H1 (cell line): Measurements from ENCODE around the gene TMTC2. TPM values are rescaled to one million over a fixed set of nuclear protein-coding genes. Genes with fewer than 3 reads are reported as not detected.

ENCODE experiments used
- CTCF ChIA-PET: fragments of 300-600 bp; sonication (Branson Sonifier 250); formaldehyde crosslinking; loops from one replicate; lab custom pipeline; 2021; ENCODE audit not compliant: partially characterized antibody; lab: Charles Lee
- POLR2A ChIA-PET: fragments of 300-600 bp; sonication (Branson Sonifier 250); formaldehyde crosslinking; loops from one replicate; lab custom pipeline; 2021; ENCODE audit warnings: inconsistent platforms; ENCODE audit not compliant: partially characterized antibody; lab: Charles Lee
- DNase-seq, 2 experiments: peaks; one replicate each; pipeline versions ENCODE4 v3.0.0 to v3.0.0-alpha.2; 2010 to 2022; ENCODE audit warnings: low spot score in 2 of 2, low read depth in 1 of 2, mixed read lengths in 1 of 2
- FAIRE-seq: peaks from 2 replicates; lab custom pipeline; 2011; peaks lifted over from hg19 to GRCh38; lab: Jason Lieb, UNC
- H2AFZ ChIP-seq: 2 replicates; pipeline ENCODE4 v1.8.1; 2012; ENCODE audit warnings: low read length, inconsistent platforms
- H2AK5ac ChIP-seq: 2 replicates; pipeline ENCODE4 v1.6.1; 2013; ENCODE audit warnings: low read depth, low read length
- H2BK120ac ChIP-seq: replicated peaks from 2 replicates; pipeline ENCODE3; 2013; ENCODE audit warnings: low read depth, low read length, inconsistent platforms
- H2BK12ac ChIP-seq: 2 replicates; pipeline ENCODE4 v1.6.1; 2013; ENCODE audit warnings: low read depth, low read length
- H2BK15ac ChIP-seq: 2 replicates; pipeline ENCODE4 v1.6.1; 2013; ENCODE audit warnings: low read length
- H2BK20ac ChIP-seq: 2 replicates; pipeline ENCODE4 v1.6.1; 2013; ENCODE audit warnings: low read length
- H2BK5ac ChIP-seq: 2 replicates; pipeline ENCODE4 v1.6.1; 2013; ENCODE audit warnings: low read depth, low read length
- H3K14ac ChIP-seq: 2 replicates; pipeline ENCODE4 v1.6.1; 2013; ENCODE audit warnings: inconsistent platforms; ENCODE audit not compliant: insufficient read length
- H3K18ac ChIP-seq: 2 replicates; pipeline ENCODE4 v1.6.1; 2013; ENCODE audit warnings: low read length; ENCODE audit errors: extremely low read depth
- H3K23ac ChIP-seq: 2 replicates; pipeline ENCODE4 v1.6.1; 2013; ENCODE audit warnings: inconsistent platforms; ENCODE audit not compliant: insufficient read length
- H3K23me2 ChIP-seq: 2 replicates; pipeline ENCODE4 v1.6.1; 2013; ENCODE audit warnings: low read depth, low read length
- H3K27ac ChIP-seq: 2 replicates; pipeline ENCODE4 v1.6.1; 2011; ENCODE audit warnings: low read depth, low read length, inconsistent platforms
- H3K27me3 ChIP-seq, 4 experiments: replicated peaks in 1 of 4; 1 replicate in 1 of 4; 2 replicates in 3 of 4; pipeline versions ENCODE4 v1.6.1 to v1.8.1; 2011 to 2013; ENCODE audit warnings: low read length in 3 of 4, mild to moderate bottlenecking in 3 of 4, inconsistent platforms in 2 of 4, mixed read lengths in 2 of 4, moderate library complexity in 1 of 4; ENCODE audit not compliant: control insufficient read depth in 3 of 4, insufficient read depth in 3 of 4; ENCODE audit errors: extremely low read depth in 1 of 4
- H3K36me3 ChIP-seq, 4 experiments: 2 replicates each; pipeline versions ENCODE4 v1.6.1 to v1.8.1; 2011 to 2013; ENCODE audit warnings: mild to moderate bottlenecking in 4 of 4, low read length in 3 of 4, moderate library complexity in 2 of 4, control low read depth in 1 of 4, inconsistent platforms in 1 of 4; ENCODE audit not compliant: insufficient read depth in 4 of 4, control insufficient read depth in 2 of 4
- H3K4ac ChIP-seq: replicated peaks from 2 replicates; pipeline ENCODE3; 2013; ENCODE audit warnings: low read length, low read depth, mixed read lengths, inconsistent platforms; ENCODE audit not compliant: insufficient read length
- H3K4me1 ChIP-seq, 4 experiments: replicated peaks in 1 of 4; 1 replicate in 1 of 4; 2 replicates in 3 of 4; pipeline versions ENCODE4 v1.6.1 to v1.8.1; 2011 to 2013; ENCODE audit warnings: low read length in 3 of 4, inconsistent platforms in 2 of 4, mixed read lengths in 1 of 4; ENCODE audit not compliant: insufficient read depth in 4 of 4, control insufficient read depth in 3 of 4
- H3K4me2 ChIP-seq, 2 experiments: 2 replicates each; pipeline versions ENCODE4 v1.6.1 to v1.8.1; 2011 to 2013; ENCODE audit warnings: low read depth in 2 of 2, low read length in 2 of 2, control low read depth in 1 of 2, inconsistent platforms in 1 of 2, mild to moderate bottlenecking in 1 of 2; ENCODE audit not compliant: insufficient read depth in 1 of 2
- H3K4me3 ChIP-seq, 4 experiments: fragments of 200-600, 300-600 bp in 1 of 4; sonication (generic), shearing (Covaris generic), sonication (Bioruptor Twin) in 1 of 4; 2 replicates each; pipeline versions ENCODE4 v1.5.1 to v1.8.1; 2011 to 2016; ENCODE audit warnings: low read length in 4 of 4, low read depth in 3 of 4, control low read depth in 2 of 4, inconsistent platforms in 2 of 4, mild to moderate bottlenecking in 2 of 4, mixed read lengths in 1 of 4, moderate library complexity in 1 of 4; ENCODE audit not compliant: insufficient read depth in 2 of 4; ENCODE audit errors: extremely low read depth in 1 of 4
- H3K56ac ChIP-seq: replicated peaks from 2 replicates; pipeline ENCODE3; 2013; ENCODE audit warnings: low read depth, mild to moderate bottlenecking, mixed read lengths, low read length, inconsistent platforms; ENCODE audit not compliant: insufficient read length
- H3K79me1 ChIP-seq: 2 replicates; pipeline ENCODE4 v1.6.1; 2013; ENCODE audit warnings: low read depth, low read length, control low read depth
- H3K79me2 ChIP-seq, 2 experiments: 2 replicates each; pipeline versions ENCODE4 v1.6.1 to v1.8.1; 2012 to 2013; ENCODE audit warnings: low read length in 2 of 2, mild to moderate bottlenecking in 2 of 2, inconsistent platforms in 1 of 2; ENCODE audit not compliant: insufficient read depth in 2 of 2, control insufficient read depth in 1 of 2
- H3K9ac ChIP-seq, 4 experiments: replicated peaks in 1 of 4; 1 replicate in 1 of 4; 2 replicates in 3 of 4; pipeline versions ENCODE4 v1.6.1 to v1.8.1; 2011 to 2013; ENCODE audit warnings: low read depth in 3 of 4, low read length in 3 of 4, control low read depth in 2 of 4, mild to moderate bottlenecking in 2 of 4, moderate library complexity in 2 of 4, inconsistent platforms in 1 of 4; ENCODE audit errors: extremely low read depth in 1 of 4
- H3K9me3 ChIP-seq, 2 experiments: 2 replicates each; pipeline versions ENCODE4 v1.6.1 to v1.8.1; 2012 to 2013; ENCODE audit warnings: mild to moderate bottlenecking in 2 of 2, moderate library complexity in 2 of 2, control low read depth in 1 of 2, inconsistent platforms in 1 of 2, low read depth in 1 of 2, low read length in 1 of 2, mixed read lengths in 1 of 2; ENCODE audit not compliant: insufficient read depth in 2 of 2
- H4K20me1 ChIP-seq, 2 experiments: replicated peaks in 1 of 2; 2 replicates each; pipeline versions ENCODE3 to v1.8.1; 2011 to 2013; ENCODE audit warnings: inconsistent platforms in 2 of 2, low read length in 2 of 2, mild to moderate bottlenecking in 1 of 2; ENCODE audit not compliant: insufficient read depth in 2 of 2, control insufficient read depth in 1 of 2
- H4K5ac ChIP-seq: 2 replicates; pipeline ENCODE4 v1.6.1; 2013; ENCODE audit warnings: low read length, low read depth, mixed read lengths, inconsistent platforms; ENCODE audit not compliant: insufficient read length
- H4K8ac ChIP-seq: 2 replicates; pipeline ENCODE4 v1.8.0; 2013; ENCODE audit warnings: mild to moderate bottlenecking, moderate library complexity, low read length, inconsistent platforms; ENCODE audit not compliant: insufficient read depth; ENCODE audit errors: extremely low read depth
- H4K91ac ChIP-seq: replicated peaks from 2 replicates; pipeline ENCODE3; 2013; ENCODE audit warnings: low read length, mixed read lengths, inconsistent platforms; ENCODE audit not compliant: insufficient read length
- WGBS, 2 experiments: shearing (Covaris generic) in 1 of 2; methylation state at CpG; one replicate each; pipeline versions ENCODE4 v1.1.6 to v1.1.7; 2013 to 2015; ENCODE audit warnings: low lambda C conversion rate in 2 of 2, mixed read lengths in 2 of 2, inconsistent platforms in 1 of 2, low coverage in 1 of 2, missing lambda C conversion rate in 1 of 2; ENCODE audit not compliant: insufficient replicate concordance in 2 of 2, insufficient coverage in 1 of 2, insufficient read length in 1 of 2; ENCODE audit errors: extremely low coverage in 1 of 2, missing lambda C conversion rate in 1 of 2; 5-methylcytosine and 5-hydroxymethylcytosine counted together
- polyA plus RNA-seq, 7 experiments: library from polyadenylated mRNA; depleted of rRNA in 3 of 7; stranded (reverse) in 5 of 7; unstranded in 2 of 7; fragments of >200 nt in 5 of 7; fragments of 200-250 nt in 2 of 7; gene quantifications; 1 replicate in 5 of 7; 2 replicates in 1 of 7; 4 replicates in 1 of 7; pipeline versions ENCODE4 v1.2.1 to v1.2.3, GENCODE V29; 2011 to 2013; ENCODE audit warnings: missing spikeins in 2 of 7, mixed read lengths in 2 of 7
- total RNA-seq: library from RNA; stranded (reverse); fragmentation: NEBNext Ultra II Directional; extraction: Animal tissue kit (Norgen Biotek cat#: 25700); gene quantifications from 2 replicates; pipeline ENCODE4 v1.2.1, GENCODE V29; 2021

The TMTC2 gene
- total and polyA plus RNA-seq, 2 of the 8 experiments (the other 6 are each of a cell fraction or from before 2014, with no cell fraction given) = 2.3 to 3.9 TPM

GRCh38 chr12:82883394-82884355 is 197.0 kb downstream of the TMTC2 start:
- DNase-seq = no peak
- WGBS, 2 experiments = 91% methylated on average over 8 of the region's 8 CpGs; no CpG with 5 or more reads in 1 of the 2 experiments
- Histone ChIP-seq H3K4me2 (no peak overlapping the region), H3K4ac (no peak overlapping the region), H3K56ac (no peak overlapping the region), H2BK20ac (no peak overlapping the region), H2BK15ac (no peak overlapping the region), H3K36me3 (no peaks in the 10 kb centered on the region), H4K20me1 (no peaks in the 10 kb centered on the region), H3K23me2 (no peaks in the 10 kb centered on the region), H3K79me1 (no peaks in the 10 kb centered on the region), H2BK120ac (no peak overlapping the region), H3K9ac (no peak overlapping the region), H3K4me3 (no peak overlapping the region), H2BK5ac (no peak overlapping the region), H4K8ac (no peak overlapping the region), H2AK5ac (no peak overlapping the region), H3K27me3 (no peaks in the 10 kb centered on the region), H3K14ac (no peak overlapping the region), H4K91ac (no peak overlapping the region), H3K4me1 (no peaks in the 10 kb centered on the region), H3K18ac (no peak overlapping the region), H3K27ac (no peak overlapping the region), H2BK12ac (no peak overlapping the region), H4K5ac (no peak overlapping the region), H2AFZ (no peak overlapping the region), H3K23ac (no peak overlapping the region), H3K9me3 (no peaks in the 10 kb centered on the region), H3K79me2 (no peaks in the 10 kb centered on the region)
- FAIRE-seq = no peak
- ChIA-PET CTCF (interaction anchor here (1.0 kb wide), 2 partner anchors 14 to 56 kb away, joined by 3 read pairs; no protein-coding TSS in a partner anchor), POLR2A (no interaction called here)
